MM.1S (cell line): ENCODE data around the gene CNP.

Experiments
- DNase-seq: peaks from one replicate; pipeline ENCODE4 v3.0.0-alpha.2; 2015
- H2AFZ ChIP-seq: fragments of 300-600 bp; sonication (generic); 2 replicates; pipeline ENCODE4 v1.6.0; 2016; ENCODE audit warnings: antibody characterized with exemption, low read length
- H3F3A ChIP-seq: fragments of 300-600 bp; sonication (generic); 2 replicates; pipeline ENCODE4 v1.6.1; 2016; ENCODE audit warnings: mild to moderate bottlenecking, antibody characterized with exemption, low read length, moderate library complexity, mixed read lengths; ENCODE audit not compliant: insufficient read depth
- H3K27ac ChIP-seq: fragments of 300-600 bp; sonication (generic); 2 replicates; pipeline ENCODE4 v1.5.1; 2016; ENCODE audit warnings: mild to moderate bottlenecking, low read length
- H3K27me3 ChIP-seq: fragments of 300-600 bp; sonication (generic); replicated peaks from 2 replicates; pipeline ENCODE4 v1.6.0; 2016; ENCODE audit warnings: low read length; ENCODE audit not compliant: insufficient read depth
- H3K36me3 ChIP-seq: fragments of 300-600 bp; sonication (generic); replicated peaks from 2 replicates; pipeline ENCODE4 v1.6.1; 2016; ENCODE audit warnings: mild to moderate bottlenecking, low read length, mixed read lengths; ENCODE audit not compliant: insufficient read depth
- H3K4me1 ChIP-seq: fragments of 300-600 bp; sonication (generic); 2 replicates; pipeline ENCODE4 v1.6.1; 2016; ENCODE audit warnings: low read length, mixed read lengths
- H3K4me2 ChIP-seq: fragments of 300-600 bp; sonication (generic); 2 replicates; pipeline ENCODE4 v1.6.0; 2016; ENCODE audit warnings: low read depth, low read length
- H3K4me3 ChIP-seq: fragments of 300-600 bp; sonication (generic); 2 replicates; pipeline ENCODE4 v1.5.1; 2016; ENCODE audit warnings: low read length, mixed read lengths
- H3K79me2 ChIP-seq: fragments of 300-600 bp; sonication (generic); 2 replicates; pipeline ENCODE4 v1.6.1; 2016; ENCODE audit warnings: mixed run types, low read length, mixed read lengths
- H3K9ac ChIP-seq: fragments of 300-600 bp; sonication (generic); 2 replicates; pipeline ENCODE4 v1.6.1; 2016; ENCODE audit warnings: low read length, mixed read lengths
- H3K9me2 ChIP-seq: fragments of 300-600 bp; sonication (generic); replicated peaks from 2 replicates; pipeline ENCODE4 v1.6.1; 2016; ENCODE audit warnings: mild to moderate bottlenecking, low read length, mixed read lengths; ENCODE audit not compliant: insufficient read depth
- H3K9me3 ChIP-seq: fragments of 300-600 bp; sonication (generic); replicated peaks from 2 replicates; pipeline ENCODE4 v1.6.1; 2016; ENCODE audit warnings: mild to moderate bottlenecking, low read length, mixed read lengths; ENCODE audit not compliant: insufficient read depth
- H4K20me1 ChIP-seq: fragments of 300-600 bp; sonication (generic); 2 replicates; pipeline ENCODE4 v1.6.1; 2016; ENCODE audit warnings: mild to moderate bottlenecking, low read length, moderate library complexity, mixed read lengths; ENCODE audit not compliant: insufficient read depth
- EZH2 ChIP-seq: fragments of 300-600 bp; sonication (generic); optimal IDR thresholded peaks from 2 replicates; pipeline ENCODE3; 2017; ENCODE audit warnings: low read depth, mild to moderate bottlenecking, antibody characterized with exemption, low read length, mixed read lengths
- EZH2phosphoT487 ChIP-seq: fragments of 300-600 bp; sonication (generic); IDR thresholded peaks from 2 replicates; pipeline ENCODE4 v1.6.1; 2018; ENCODE audit warnings: antibody characterized with exemption, low read length
- TF ChIP-seq, protein P1 (sequence below): fragments of 300-600 bp; sonication (generic); IDR thresholded peaks from 2 replicates; pipeline ENCODE4 v1.5.1; 2016; ENCODE audit warnings: antibody characterized with exemption, low read length, mixed read lengths

The CNP gene

DNA sequence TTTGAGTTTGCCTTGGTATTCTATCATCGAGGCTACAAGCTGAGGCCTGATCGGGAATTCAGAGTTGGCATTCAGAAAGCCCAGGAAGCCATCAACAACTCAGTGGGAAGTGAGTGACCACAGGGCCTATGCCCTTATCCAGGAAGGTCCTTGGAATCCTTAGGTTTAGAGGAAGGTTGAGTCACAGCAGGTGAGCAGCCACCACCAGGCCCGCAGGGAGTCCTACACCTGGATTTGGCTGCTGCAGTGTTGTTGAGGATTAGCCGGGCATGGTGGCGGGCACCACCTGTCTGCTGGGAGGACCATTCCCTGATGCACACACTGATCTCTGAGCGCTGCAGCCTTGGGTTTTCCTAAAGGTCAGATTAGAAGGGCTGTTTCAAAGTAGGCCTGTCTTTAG, 31.0 kb upstream of the CNP start:
- Histone ChIP-seq H3K27ac (no peak overlapping the region), H3K4me1 (peaks cover 27% of the 10 kb centered on the region), H2AFZ (no peak overlapping the region), H3K9me3 (no peaks in the 10 kb centered on the region), H3K9me2 (no peaks in the 10 kb centered on the region), H3K79me2 (no peaks in the 10 kb centered on the region), H3K36me3 (no peaks in the 10 kb centered on the region), H3F3A (peaks cover 7% of the 10 kb centered on the region; the same call in 1 of the 2 replicates), H4K20me1 (no peaks in the 10 kb centered on the region), H3K4me2 (no peak overlapping the region), H3K27me3 (no peaks in the 10 kb centered on the region), H3K9ac (no peak overlapping the region), H3K4me3 (no peak overlapping the region)
- no peak for DNase-seq
- TF ChIP-seq, protein P1, sequence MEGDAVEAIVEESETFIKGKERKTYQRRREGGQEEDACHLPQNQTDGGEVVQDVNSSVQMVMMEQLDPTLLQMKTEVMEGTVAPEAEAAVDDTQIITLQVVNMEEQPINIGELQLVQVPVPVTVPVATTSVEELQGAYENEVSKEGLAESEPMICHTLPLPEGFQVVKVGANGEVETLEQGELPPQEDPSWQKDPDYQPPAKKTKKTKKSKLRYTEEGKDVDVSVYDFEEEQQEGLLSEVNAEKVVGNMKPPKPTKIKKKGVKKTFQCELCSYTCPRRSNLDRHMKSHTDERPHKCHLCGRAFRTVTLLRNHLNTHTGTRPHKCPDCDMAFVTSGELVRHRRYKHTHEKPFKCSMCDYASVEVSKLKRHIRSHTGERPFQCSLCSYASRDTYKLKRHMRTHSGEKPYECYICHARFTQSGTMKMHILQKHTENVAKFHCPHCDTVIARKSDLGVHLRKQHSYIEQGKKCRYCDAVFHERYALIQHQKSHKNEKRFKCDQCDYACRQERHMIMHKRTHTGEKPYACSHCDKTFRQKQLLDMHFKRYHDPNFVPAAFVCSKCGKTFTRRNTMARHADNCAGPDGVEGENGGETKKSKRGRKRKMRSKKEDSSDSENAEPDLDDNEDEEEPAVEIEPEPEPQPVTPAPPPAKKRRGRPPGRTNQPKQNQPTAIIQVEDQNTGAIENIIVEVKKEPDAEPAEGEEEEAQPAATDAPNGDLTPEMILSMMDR, result no peak
- TF ChIP-seq EZH2phosphoT487, result no peak
- no peak for TF ChIP-seq EZH2

DNA sequence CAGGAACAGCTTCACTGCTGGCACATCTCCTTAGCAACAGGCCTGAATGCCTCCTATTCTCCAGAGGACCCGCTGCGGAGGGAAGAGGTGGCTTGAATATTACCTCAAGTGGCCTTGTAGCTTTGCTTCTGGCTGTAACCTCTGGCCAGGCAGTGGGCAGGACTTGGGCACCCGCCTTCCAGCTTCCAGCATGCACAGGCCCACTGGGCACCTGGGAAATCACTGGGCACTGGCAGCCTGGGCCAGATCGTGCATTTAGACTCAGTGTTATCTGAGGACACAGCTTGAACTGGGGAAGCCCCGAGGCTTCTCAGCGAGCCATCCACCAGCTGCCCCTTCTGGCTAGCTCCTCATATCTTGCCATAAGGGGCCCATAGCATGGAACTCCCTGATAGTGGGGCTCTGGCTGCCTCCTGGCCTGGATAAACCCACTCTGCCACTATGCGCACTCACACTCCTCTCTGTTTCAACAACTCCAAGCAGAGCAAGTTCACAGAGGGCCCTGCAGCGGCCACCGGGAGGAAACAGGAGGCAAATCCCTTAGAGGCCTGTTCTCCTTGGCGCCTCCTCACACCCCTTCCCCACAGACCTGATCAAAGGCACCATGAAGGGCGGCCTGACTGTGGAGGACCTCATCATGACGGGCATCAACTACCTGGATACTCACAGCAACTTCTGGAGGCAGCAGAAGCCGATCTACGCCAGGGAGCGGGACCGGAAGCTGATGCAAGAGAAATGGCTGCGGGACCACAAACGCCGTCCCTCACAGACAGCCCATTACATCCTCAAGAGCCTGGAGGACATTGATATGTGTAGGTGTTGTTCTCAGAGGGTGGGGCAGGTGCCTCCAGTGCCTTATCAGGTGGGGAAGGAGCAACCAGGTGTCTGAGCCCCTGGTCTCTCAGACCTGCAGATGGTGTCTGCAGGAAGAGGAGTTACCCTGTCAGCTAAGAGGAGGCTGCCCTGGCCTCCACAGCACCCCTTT, 28.3 kb upstream of the CNP start:
- H3K4me2 ChIP-seq, result 0 out of 2 replicates have a peak overlapping the region, but pooled peaks have one; percentile 37
- H3K4me1 ChIP-seq, result peaks cover 20% of the 10 kb centered on the region
- no peak overlapping the region for H3K27ac ChIP-seq
- H3K9ac ChIP-seq, result no peak overlapping the region
- no peaks in the 10 kb centered on the region for H3K9me3 ChIP-seq
- TF ChIP-seq EZH2phosphoT487 (no peak), EZH2 (no peak)
- TF ChIP-seq, protein P1, result no peak
- no peaks in the 10 kb centered on the region for H3F3A ChIP-seq
- no peak overlapping the region for H3K4me3 ChIP-seq
- no peaks in the 10 kb centered on the region for H3K27me3 ChIP-seq
- no peaks in the 10 kb centered on the region for H3K79me2 ChIP-seq
- H3K9me2 ChIP-seq, result no peaks in the 10 kb centered on the region
- H3K36me3 ChIP-seq, result no peaks in the 10 kb centered on the region
- peak; percentile 45 for DNase-seq
- H2AFZ ChIP-seq, result no peak overlapping the region
- H4K20me1 ChIP-seq, result no peaks in the 10 kb centered on the region

DNA sequence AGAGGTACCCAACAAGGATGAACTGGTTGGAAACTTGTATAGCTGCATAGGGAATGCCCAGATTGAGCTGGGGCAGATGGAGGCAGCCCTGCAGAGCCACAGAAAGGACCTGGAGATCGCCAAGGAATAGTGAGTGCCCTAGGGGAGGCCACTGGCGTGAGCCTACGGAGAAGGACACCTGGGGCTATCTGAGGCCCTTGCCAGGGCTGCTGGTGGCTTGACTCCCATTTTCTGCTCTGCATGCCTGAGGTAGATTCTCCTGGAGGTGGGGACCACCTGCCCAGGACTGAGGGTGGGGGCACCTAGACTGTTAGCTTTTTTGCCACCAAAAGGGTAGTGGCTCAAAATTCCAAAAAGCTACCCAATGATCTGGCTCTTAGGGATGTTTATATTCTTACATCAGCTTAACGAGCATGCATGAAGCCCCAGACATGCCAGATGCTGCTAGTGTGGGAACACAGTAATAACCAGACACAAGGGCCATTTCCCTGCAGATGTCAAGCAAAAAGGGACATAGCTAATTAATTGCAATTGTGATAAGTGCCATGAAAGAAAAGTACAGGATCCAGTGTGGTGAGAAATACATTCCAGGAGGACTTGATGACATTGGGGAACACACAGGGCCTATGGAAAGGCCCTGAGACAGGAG, 27.4 kb upstream of the CNP start:
- Histone ChIP-seq H3K9ac (no peak overlapping the region), H3K4me3 (no peak overlapping the region)
- TF ChIP-seq EZH2phosphoT487 (no peak), EZH2 (no peak)
- TF ChIP-seq, protein P1, result no peak

More for the DNA sequence above, 27.4 kb upstream of the CNP start:
- Histone ChIP-seq H2AFZ (no peak overlapping the region), H3K79me2 (no peaks in the 10 kb centered on the region), H3F3A (no peaks in the 10 kb centered on the region), H3K9me3 (no peaks in the 10 kb centered on the region), H3K27me3 (no peaks in the 10 kb centered on the region), H4K20me1 (no peaks in the 10 kb centered on the region), H3K27ac (no peak overlapping the region), H3K36me3 (no peaks in the 10 kb centered on the region), H3K4me2 (no peak overlapping the region), H3K9me2 (no peaks in the 10 kb centered on the region), H3K4me1 (peaks cover 20% of the 10 kb centered on the region)
- DNase-seq, result no peak
